HG03095 (cell line): ENCODE measurements around the gene BHLHE23.

Experiments
- ATAC-seq: cut with Tn5 transposase; IDR thresholded peaks from one replicate; pipeline ENCODE4 v1.9.1; 2021; ENCODE audit warnings: moderate library complexity; ENCODE audit not compliant: unreplicated experiment

The BHLHE23 gene

DNA sequence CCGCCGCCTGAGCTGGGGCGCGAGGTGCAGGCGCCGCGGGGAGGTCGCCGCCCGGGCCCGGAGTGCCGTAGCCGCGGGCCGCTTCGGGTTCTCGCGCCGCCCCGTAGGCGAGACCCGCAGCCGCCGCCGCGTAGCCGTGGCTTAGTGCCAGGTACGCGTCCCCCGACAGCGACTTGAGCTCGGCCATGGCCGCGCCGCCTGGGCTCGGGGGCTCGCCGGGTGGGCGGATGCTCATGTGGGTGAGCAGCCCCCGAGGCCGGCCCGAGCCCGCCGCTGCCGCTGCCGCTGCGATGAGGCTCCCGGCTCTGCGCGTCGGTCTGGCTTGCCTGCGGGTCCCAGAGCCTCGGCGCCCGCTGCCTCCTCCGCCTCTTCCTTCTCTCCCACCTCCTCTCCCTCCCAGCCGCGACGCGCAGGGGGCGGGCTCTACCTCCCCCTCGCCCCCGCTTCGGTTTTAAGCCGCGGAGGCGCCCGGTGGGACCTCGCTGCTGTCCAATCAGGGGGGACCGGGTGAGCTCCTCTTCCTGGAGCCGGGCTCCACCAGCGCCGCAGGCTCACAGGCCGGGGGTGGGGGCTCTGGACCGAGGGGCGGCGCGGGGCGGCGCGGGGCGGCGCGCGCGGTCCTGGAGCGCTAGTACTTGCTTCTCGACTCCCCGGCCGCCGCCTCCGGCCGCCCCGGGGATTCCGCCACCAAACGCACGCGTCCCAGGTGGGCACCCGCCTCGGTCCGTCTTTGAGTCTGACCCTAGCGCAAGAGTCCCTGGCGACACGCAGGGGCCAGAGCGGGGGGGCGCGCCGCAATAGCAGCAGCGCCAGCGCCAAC lies at the start of gene BHLHE23:
Gene BHLHE23 (minus strand): TSS at position 425 of the 820 bp plus-strand sequence. CDS start 190 bp downstream, at position 235.
- no peak for ATAC-seq

DNA sequence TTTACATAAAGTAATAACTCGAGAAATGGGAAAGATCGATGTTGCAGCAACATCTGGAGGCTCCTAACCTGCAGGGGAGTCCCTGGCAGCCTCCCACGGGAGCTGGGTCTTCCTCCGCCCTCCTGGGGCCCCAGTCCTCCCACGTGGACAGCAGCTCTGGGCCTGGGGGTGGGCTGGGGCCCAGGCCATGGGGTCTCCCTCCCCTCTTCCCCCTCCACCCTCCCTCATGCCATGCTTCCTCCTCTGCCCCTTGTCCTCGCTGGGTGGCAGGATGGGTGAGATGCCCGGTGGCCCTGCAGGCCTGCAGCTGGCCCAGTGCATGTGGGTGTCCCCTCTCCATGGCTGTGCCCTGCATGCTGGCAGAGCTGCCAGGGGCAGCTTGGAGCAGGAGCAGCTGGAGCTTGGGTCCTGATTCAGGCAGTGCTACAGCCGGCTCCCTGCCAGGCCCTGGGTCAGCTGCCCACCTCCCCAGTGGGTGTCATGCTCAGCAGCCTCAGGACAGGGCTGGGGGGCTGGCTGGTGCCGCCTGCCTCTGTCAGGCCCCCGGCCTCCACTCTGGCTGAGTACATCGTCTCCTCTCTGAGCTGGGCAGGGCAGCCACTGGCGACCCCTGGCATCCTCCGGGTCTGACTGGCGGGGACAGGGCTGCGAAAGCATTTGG lies 48.9 kb upstream of the BHLHE23 start:
- no peak for ATAC-seq

DNA sequence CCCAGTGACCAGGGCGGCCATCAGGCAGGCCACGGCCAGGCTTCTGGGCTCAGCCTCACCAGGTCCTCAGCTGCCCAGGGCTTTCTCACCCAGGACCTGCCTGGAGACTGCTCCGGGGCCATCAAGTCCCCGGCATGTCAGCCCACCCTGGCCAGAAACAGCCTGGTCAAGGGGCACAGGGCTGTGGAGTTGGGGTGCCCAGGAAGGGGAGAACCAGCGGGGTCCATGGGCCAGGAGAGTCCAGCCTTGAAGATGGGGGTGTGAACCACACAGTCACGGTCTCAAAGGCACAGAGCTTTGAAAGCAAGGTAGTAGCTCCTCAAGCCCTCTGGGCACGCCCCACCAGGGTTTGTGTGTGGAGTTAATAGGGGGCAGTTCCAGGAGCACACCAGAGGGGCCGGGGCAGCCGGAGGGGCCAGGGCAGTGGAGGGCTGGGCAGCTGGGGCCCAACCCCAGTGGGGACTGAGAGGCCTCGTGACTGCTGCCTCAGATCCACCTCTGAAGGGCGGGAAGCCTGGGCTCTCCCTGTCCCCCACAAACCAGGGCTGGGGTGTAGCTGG lies 48.0 kb upstream of the BHLHE23 start:
- ATAC-seq, result no peak

DNA sequence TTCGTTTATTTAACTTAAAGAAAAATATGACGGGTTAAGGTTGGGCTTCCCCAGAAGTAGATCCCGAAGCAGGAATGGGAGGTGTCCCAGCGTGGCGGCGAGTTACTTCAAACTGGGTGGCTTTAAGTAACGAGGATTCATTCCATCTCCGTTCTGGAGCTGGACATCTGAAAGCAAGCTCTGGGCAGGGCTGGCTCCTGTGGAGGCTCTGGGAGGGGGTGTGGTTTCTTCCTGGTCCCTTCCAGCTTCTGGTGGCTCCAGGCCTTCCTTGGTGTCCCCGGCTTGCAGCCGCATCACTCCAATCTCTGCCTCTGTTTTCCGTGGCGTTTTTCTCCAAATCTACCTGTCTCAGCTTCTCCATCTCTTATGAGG lies 47.3 kb upstream of the BHLHE23 start:
- ATAC-seq, result no peak

DNA sequence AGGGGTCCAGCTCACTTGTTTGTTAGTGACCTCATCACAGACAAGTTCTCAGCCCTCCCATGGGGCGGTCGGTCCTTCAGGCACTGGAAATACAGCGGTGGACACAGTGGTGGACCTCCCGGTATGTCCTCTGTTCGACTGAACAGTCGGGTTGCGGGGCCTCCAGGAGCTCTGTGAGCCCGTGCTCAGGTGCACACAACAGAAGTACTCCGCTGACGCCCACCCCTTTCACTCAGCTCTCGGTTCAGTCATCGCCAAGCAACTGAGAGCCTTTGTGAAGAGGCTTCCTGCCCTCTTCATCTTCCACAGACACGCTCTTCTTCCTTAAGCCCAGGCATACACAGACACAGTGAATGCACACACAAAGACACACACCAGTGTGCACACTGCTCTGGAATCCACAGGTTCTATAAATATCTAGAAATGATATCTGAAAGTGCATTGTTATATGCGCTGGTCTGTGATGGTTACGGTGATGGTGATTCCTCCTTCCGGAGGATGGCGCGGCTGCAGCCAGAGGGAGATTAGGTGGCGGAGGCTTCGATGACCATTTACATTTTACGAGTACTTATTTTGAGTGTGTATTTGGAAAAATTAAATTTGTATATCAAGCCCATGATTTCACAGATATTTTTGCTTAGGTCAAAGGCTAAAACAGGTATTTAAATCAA lies 46.8 kb upstream of the BHLHE23 start:
- ATAC-seq, result no peak

DNA sequence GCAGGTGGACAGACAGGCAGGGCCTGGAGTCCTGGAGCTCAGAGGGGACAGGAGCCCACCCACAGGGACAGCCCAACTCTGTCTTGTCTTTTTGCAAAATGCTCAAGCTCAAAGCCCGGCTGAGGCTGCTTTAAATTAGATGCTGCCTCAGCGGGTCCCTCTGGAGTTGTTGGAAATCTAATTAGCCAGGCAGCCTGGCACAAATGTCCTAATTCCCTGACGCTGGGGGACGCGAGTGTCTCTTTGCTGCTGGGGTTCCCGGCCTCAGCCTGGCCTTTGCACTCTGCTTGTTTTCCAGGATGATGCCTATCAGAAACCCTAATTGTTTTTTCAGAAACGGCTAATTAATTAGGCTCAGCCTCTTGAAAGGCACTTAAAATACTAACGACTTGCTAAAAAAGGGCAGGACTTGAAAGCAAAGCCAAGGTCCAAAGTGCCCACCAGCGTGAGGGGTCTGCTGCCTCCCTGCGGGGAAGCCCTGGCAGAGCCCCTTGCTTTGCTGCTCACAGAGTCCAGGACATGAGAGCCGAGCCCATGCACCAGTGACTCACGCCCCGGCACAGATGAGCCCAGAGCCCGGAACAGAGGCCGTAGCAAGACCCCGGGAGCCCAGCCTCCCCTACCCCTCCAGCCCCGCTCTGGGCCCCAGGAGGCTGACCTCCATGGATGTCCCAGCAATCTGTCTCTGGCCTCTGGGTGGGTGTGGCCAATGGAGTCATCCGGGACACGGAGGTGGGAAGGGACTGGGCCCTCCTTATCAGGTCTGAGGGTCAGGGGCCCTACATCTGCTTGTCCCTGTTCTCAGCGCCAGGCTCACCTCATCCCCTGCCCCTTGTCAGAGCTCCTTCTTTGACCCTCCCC lies 46.0 kb upstream of the BHLHE23 start:
- ATAC-seq, result no peak

DNA sequence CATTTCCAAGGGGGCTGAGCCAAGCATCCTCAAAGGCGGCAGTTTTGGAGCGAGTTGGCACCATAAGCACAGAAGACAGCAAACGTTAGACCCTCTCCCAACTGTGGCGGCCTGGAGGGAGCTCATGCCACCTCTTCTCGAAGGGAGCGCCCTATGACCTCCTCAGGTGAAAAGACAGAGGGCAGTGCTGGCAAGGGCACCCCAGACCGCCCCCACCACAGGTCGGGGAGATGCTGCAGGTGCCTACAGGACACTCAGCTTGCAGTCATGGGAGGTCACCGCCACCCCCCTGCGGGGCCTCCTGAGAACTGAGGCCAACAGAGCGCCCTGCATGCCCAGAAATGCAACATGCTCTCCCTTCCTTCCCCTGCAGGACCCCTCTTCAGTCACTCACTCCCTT lies 45.1 kb upstream of the BHLHE23 start:
- no peak for ATAC-seq

DNA sequence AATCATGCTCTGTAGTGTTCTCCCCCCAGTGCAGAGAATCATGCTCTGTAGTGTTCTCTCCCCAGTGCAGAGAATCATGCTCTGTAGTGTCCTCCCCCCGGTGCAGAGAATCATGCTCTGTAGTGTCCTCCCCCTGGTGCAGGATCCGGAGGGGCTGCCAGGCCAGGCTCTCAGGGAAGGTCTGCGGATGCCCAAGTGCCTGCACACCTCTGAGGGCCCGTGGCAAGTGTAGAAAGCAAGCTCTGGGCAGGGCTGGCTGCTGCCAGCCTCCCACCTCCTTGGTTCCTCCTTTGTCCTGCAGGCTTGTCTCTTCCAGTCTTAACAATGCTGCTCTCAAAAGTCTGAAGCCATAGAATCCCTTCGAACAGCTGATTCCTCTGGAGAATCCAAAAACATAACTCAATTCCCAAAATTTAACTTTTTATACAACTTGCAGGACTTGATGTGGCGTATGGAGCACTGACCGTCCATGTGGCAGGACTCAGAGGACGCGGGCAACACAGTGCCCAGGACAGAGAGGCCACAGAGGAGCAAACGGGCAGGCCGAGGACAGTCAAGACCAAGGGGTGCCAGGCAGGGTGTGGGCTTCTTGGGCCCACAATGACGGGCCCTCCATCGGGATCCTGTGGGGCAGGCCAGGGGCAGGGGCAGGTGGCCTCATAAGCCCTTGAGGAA lies 44.6 kb upstream of the BHLHE23 start:
- no peak for ATAC-seq

DNA sequence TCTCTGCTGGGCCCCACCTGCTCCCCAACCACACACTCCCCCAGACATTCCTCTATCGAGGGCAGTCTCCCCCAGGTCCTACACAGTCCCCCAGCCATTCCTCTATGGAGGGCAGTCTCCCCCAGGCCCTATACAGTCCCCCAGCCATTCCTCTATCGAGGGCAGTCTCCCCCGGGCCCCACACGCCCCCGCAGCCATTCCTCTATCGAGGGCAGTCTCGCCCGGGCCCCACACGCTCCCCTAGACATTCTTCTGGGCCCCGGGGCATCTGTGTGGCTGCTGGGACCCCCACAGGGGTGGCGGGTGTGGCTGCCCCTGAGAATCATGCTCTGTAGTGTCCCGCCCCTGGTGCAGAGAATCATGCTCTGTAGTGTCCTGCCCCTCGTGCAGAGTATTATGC lies 43.6 kb upstream of the BHLHE23 start:
- ATAC-seq, result no peak

DNA sequence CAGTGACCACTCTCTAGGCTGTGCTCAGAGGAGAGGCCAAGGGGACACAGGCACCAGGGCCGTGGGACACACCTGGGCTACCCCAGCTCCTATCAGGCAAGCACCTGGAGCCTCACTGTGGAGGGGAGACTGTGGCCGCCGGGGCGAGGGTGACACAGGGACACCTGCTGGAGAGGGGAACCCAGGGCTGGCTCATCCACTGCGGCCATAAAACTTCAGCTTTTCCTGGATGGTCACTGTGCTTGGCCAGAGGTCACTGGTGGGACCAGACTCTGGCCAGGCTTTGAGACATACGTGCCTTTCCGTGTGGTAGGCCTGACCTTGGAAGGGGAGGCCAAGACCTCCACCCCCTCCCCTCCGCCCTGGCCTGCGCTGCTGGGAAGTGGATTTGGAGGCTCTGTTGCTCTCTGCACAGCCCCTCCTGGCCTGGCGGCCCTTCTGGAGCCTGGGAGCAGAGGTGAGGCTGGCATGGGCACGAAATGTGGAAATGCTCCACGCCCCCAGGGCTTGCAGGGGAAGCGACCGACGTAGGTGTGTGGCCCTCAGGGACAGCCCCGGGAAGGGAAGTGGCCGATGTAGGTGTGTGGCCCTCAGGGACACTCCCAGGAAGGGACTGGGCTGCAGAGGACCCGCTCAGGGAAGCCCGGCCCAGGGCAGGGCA lies 42.9 kb upstream of the BHLHE23 start:
- ATAC-seq, result no peak

DNA sequence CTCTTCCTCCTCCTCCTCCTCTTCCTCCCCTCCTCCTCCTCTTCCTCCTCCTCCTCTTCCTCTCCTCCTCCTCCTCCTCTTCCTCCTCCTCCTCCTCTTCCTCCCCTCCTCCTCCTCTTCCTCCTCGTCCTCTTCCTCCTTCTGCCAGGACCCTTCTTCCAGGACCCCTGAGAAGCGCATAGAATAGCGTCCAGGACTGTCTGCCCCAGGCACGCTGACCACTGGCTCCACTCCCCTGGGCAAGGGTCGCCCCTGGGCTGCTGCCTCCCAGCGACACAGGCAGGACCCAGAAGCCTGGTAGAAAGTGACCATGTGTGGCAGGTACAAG lies 42.4 kb upstream of the BHLHE23 start:
- ATAC-seq, result no peak

DNA sequence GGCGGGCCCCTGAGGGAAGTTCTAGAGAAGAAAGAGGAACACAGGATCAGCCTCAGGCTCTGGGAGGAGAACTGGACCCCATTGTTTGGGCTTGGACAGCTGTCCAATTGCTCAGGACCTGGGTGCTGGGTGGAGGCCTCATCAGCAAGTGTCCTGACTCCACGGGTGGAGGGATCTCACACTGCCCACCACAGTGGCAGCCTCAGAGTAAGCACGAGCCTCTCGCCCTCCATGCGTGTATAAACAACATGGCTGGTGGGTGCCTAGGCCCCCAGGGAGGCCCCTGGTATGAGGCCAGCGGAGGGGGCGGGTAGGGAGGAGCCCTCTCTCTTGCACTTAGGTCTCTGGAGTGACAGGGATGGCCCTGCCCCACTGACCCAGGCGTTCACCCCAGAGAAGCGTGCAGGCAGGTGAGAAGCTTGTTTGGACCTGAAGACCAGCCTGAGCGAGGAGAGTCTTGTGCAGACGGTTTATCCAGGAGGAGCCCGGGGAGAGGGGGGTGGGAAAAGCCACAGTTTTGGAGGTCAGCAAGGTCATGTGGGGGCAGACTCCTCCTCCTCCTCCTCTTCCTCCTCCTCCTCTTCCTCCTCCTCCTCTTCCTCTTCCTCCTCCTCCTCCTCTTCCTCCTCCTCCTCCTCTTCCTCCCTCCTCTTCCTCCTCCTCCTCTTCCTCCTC lies 41.9 kb upstream of the BHLHE23 start:
- no peak for ATAC-seq

DNA sequence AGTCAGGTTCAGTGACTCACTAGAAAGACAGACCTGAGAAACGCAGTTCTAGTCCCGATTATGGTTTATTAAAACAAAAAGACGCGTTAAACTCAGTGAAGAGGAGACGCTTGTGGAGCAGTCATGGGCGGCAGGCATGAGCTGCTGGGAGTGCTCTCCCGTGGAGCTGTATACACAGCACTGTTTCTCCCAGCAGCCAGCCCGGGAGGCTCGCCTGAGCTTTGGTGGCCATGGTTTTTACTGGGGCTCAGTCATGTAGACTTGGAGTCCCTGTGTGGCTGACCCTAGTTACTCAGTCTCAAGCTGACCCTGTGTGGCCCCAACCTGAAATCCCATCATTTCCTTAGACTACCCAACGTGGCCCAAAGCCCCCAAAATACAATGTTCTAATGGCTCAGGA lies 41.2 kb upstream of the BHLHE23 start:
- ATAC-seq, result no peak

DNA sequence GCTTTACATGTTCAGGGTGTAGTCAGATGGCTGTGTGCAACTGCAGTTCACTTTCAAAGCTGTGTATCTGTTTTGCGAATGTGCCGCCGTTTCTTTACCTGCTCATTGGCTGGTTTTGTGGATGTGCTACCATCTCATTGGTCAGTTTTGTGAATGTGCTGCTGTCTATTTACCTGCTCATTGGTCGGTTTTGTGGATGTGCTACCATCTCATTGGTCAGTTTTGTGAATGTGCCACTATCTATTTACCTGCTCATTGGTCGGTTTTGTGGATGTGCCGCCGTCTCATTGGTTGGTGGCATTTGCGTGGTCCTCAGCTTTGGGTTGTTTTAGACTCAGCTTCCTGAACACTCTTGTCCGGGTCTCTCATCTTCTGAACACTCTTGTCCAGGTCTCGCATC lies 40.5 kb upstream of the BHLHE23 start:
- no peak for ATAC-seq

DNA sequence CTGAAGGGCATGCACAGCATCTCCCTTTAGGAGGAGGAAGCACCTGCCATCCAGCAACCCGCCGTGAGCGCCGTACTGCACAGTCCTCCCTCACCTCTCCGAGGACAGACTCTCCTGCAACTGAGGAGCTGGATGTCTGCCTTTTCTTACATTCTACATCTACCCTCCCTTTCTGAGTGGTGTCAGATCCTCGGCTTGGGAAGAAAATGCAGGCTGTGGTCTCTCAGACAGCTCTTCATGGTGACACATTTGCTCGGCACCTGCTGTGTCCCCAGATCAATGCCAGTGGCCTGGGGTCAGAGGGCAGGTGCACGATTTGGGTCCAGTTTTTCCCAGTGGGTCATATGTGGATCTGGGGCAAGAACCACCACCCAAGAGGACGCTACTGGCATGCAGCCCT lies 40.1 kb upstream of the BHLHE23 start:
- ATAC-seq, result no peak

DNA sequence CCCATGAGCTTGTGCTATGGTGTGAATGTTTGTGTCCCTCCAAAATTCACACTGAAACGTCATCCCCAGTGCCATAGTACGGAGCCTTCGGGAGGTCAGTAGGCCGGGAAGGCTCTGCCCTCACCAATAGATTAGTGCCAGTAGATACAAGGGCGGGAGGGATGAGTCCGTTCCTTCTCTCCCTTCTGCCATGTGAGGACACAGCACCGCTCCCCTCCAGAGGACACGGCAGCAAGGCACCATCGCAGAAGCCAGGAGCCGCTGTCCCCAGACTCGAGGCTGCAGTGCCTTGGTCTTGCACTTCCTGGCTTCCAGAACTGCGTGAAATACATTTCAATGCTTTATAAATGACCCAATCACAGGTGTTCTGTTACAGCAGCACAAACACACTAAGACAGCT lies 39.2 kb upstream of the BHLHE23 start:
- no peak for ATAC-seq

DNA sequence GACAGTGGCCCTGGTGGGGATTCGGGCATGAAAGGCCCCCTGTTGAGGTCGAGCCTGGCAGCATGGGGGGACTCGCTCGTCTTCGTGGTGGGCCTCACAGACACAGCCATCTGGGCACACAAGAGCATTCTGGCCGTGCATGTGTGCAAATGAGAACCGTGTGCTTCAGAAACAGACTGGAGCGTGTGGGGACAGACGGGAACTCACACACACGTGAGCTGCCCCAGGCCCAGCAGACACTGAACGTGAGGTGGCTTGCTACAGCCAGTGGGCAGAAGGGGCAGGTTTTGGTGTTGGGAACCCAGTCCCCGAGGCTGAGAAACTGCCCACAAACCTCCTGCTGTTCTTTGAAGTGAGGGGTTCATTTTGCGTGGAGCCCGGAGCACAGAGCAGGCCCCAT lies 38.6 kb upstream of the BHLHE23 start:
- ATAC-seq, result no peak

DNA sequence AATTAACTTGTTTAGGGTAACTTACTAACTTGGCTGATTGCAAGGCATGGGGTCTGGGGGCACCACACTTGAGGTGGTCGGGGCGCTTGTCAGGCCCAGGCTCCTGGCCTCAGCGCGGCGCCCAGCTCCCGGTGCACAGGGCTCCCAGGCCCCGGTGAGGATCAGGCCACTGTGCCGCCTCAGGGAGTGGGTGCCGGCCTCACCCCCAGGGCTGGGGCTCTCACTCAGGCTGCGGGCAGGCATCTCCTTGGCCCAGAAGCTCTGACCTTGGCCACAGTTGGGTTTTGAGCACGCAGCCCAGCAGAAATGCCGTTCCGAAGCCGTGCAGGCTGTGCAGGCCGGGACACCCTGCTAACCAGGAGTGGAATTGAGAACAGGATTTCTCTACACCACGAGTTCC lies 37.8 kb upstream of the BHLHE23 start:
- ATAC-seq, result no peak

DNA sequence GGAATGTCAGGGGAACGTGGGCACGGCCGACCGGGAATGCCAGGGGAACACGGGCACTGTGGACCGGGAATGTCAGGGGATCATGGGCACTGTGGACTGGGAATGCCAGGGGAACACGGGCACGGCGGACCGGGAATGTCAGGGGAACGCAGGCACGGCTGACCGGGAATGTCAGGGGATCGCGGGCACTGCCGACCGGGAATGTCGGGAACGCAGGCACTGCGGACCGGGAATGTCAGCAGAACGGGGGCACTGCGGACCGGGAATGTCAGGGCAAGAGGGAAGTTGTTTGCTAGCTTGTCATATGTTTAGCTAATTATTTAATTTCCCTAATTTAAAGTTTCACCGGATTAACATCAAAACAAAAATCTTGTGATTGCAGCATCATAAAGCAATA lies 37.4 kb upstream of the BHLHE23 start:
- no peak for ATAC-seq
